Gastroesophageal sphincter (tissue), 4 donors: ENCODE results near the gene FLACC1. TPM values are rescaled to one million over a fixed set of nuclear protein-coding genes. Genes with fewer than 3 reads are reported as not detected.
A peak's percentile ranks its signal among the peaks of the same experiment; 100 is the strongest.

ENCODE experiments used
- ATAC-seq: fragments of 150-250 bp; one replicate; pipeline ENCODE4 v1.9.1; 2016; ENCODE audit warnings: mild to moderate bottlenecking, moderate library complexity
- H3K27ac ChIP-seq, 4 donors: fragments of 200-600 bp; sonication (generic) in 3 of 4; 1 replicate in 3 of 4; 2 replicates in 1 of 4; pipeline ENCODE4 v1.5.1; 2016 to 2019
- H3K27me3 ChIP-seq: fragments of 200-600 bp; sonication (generic); one replicate; pipeline ENCODE4 v1.5.1; 2019
- H3K36me3 ChIP-seq, 2 donors: fragments of 200-600 bp; sonication (generic); one replicate each; pipeline ENCODE4 v1.5.1; 2019; ENCODE audit warnings: control low read depth in 1 of 2
- H3K4me1 ChIP-seq, 3 donors: fragments of 200-600 bp; sonication (generic); 1 replicate in 2 of 3; 2 replicates in 1 of 3; pipeline ENCODE4 v1.5.1; 2016 to 2019; ENCODE audit warnings: control low read depth in 2 of 3
- H3K4me3 ChIP-seq, 2 donors: fragments of 200-600 bp; sonication (generic); one replicate each; pipeline ENCODE4 v1.5.1; 2019; ENCODE audit warnings: mild to moderate bottlenecking in 1 of 2, moderate library complexity in 1 of 2
- H3K9me3 ChIP-seq, 3 donors: fragments of 200-600 bp; sonication (generic); one replicate each; pipeline ENCODE4 v1.5.1; 2017 to 2019; ENCODE audit warnings: control low read depth in 2 of 3
- CTCF ChIP-seq, 4 experiments: fragments of 200-600 bp in 2 of 4; fragments of 450-650 bp in 2 of 4; sonication (generic) in 1 of 4; IDR thresholded peaks; one replicate each; pipeline ENCODE4 v1.5.1; 2017 to 2019; ENCODE audit warnings: antibody characterized with exemption in 4 of 4, mild to moderate bottlenecking in 2 of 4, moderate library complexity in 2 of 4
- EP300 ChIP-seq: sonication (generic); formaldehyde crosslinking; IDR thresholded peaks from one replicate; pipeline ENCODE4 v1.6.1; 2017; ENCODE audit warnings: antibody characterized with exemption, mild to moderate bottlenecking
- POLR2A ChIP-seq, 2 donors: fragments of 450-650 bp; IDR thresholded peaks; one replicate each; pipeline ENCODE4 v1.6.1; 2017; ENCODE audit warnings: antibody characterized with exemption in 2 of 2, mild to moderate bottlenecking in 2 of 2, moderate library complexity in 1 of 2
- POLR2AphosphoS5 ChIP-seq: sonication (generic); formaldehyde crosslinking; IDR thresholded peaks from one replicate; pipeline ENCODE4 v1.6.1; 2017; ENCODE audit warnings: antibody characterized with exemption
- WGBS, 2 donors: methylation state at CpG; one replicate each; pipeline ENCODE4 v1.1.5; 2018; ENCODE audit warnings: low coverage in 1 of 2; 5-methylcytosine and 5-hydroxymethylcytosine counted together
- total RNA-seq, 4 donors: library from RNA; depleted of rRNA; stranded (reverse); fragments of >200 nt; gene quantifications; one replicate each; pipeline ENCODE4 v1.1.0, GENCODE V29; 2016

FLACC1 gene
- total RNA-seq, 4 donors from 2014 or later: 1.1 to 3.8 (median 3.2) TPM

DNA sequence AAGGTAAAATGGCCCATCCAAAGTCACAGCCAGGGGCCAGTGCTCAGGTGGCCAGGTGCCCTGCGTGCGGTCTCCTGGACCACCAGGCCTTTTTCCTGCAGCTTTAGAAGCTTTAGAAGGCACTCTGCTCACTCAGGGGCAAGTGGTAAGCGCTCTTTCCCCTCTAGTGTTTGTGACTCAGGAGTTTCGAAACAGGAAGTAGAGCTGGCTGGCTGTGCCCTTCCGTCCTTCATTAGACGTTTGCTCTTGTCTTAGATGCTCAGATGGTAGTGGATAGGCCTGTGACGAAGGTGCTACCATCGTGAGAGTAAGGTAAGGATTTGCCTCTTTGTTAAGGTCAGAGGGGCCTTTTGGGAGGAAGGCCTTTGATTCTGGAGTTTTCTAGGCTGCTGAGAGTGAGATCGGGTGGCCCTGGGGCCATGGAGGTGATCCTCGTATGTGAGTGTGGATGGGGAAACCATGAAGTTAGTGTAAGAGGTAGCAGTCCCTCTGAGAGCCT, 96.8 kb downstream of the FLACC1 start, which contains the start of gene CASP8:
Gene CASP8 (plus strand): TSS at position 235 of the 499 bp plus-strand sequence. CDS start 5,951 bp downstream, outside the sequence.
- Histone ChIP-seq H3K27ac (peak within 1 kb of the TSS in 3 of 4 donors; percentile 15 to 48 (median 21)), H3K27me3 (no peaks in the 10 kb centered on the region), H3K36me3 (no peaks in the 10 kb centered on the region), H3K4me1 (peaks cover 0 to 40% (median 11%) of the 10 kb centered on the region in 3 donors), H3K4me3 (peak within 1 kb of the TSS in 1 of 2 donors; percentile 67), H3K9me3 (no peaks in the 10 kb centered on the region)
- TF ChIP-seq POLR2A (IDR thresholded peaks at IDR 0.05) (peak in 1 of 2 donors; percentile 18), POLR2AphosphoS5 (peak; percentile 9), EP300 (no peak), CTCF (IDR thresholded peaks at IDR 0.05) (no peak)
- WGBS, 2 donors: 83% methylated on average over 4 of the region's 10 CpGs; no CpG with 5 or more reads in 1 of the 2 donors
- ATAC-seq: peak; percentile 32

GRCh38 chr2:201258666-201259615, 98.2 kb downstream of the FLACC1 start:
- Histone ChIP-seq H3K9me3 (no peaks in the 10 kb centered on the region), H3K4me3 (peak overlapping the region; percentile 48 to 67), H3K36me3 (no peaks in the 10 kb centered on the region), H3K4me1 (peaks cover 0 to 50% (median 11%) of the 10 kb centered on the region in 3 donors), H3K27ac (peak overlapping the region; percentile 73 to 88 (median 86)), H3K27me3 (no peaks in the 10 kb centered on the region)
- ATAC-seq: no peak
- peak in 1 of 4 experiments; percentile 31 for TF ChIP-seq CTCF (IDR thresholded peaks at IDR 0.05)
- no peak for TF ChIP-seq EP300
- WGBS, 2 donors: 26 to 37% methylated on average over 10 to 15 of the region's 15 CpGs

GRCh38 chr2:201257956-201258665, 99.0 kb downstream of the FLACC1 start:
- H3K36me3 ChIP-seq: no peaks in the 10 kb centered on the region
- peak; percentile 71 for ATAC-seq
- 0% methylated on average over 8 to 9 of the region's 10 CpGs for WGBS, 2 donors
- peak overlapping the region; percentile 48 to 67 for H3K4me3 ChIP-seq
- peak overlapping the region; percentile 73 to 88 (median 86) for H3K27ac ChIP-seq
- H3K9me3 ChIP-seq: no peaks in the 10 kb centered on the region
- H3K4me1 ChIP-seq: peaks cover 0 to 50% (median 11%) of the 10 kb centered on the region in 3 donors
- H3K27me3 ChIP-seq: no peaks in the 10 kb centered on the region
- no peak for TF ChIP-seq POLR2A (IDR thresholded peaks at IDR 0.05)
- TF ChIP-seq POLR2AphosphoS5: peak; percentile 46
- TF ChIP-seq CTCF (IDR thresholded peaks at IDR 0.05): peak in 2 of 4 experiments; percentile 15 to 16
- TF ChIP-seq EP300: no peak

GRCh38 chr2:201257381-201257955, 99.7 kb downstream of the FLACC1 start:
- Histone ChIP-seq H3K27me3 (no peaks in the 10 kb centered on the region), H3K27ac (peak overlapping the region; percentile 73 to 88 (median 86)), H3K4me3 (peak overlapping the region; percentile 48 to 67), H3K36me3 (no peaks in the 10 kb centered on the region), H3K4me1 (peaks cover 0 to 50% (median 11%) of the 10 kb centered on the region in 3 donors), H3K9me3 (no peaks in the 10 kb centered on the region)
- WGBS, 2 donors: 20 to 34% methylated on average over 8 to 10 of the region's 12 CpGs
- peak in 2 of 4 experiments; percentile 11 to 22 for TF ChIP-seq CTCF (IDR thresholded peaks at IDR 0.05)
- no peak for TF ChIP-seq POLR2AphosphoS5
- TF ChIP-seq POLR2A (IDR thresholded peaks at IDR 0.05): no peak
- ATAC-seq: peak; percentile 46
